ENCODE measurements around the gene ARFGEF2. TPM values are rescaled to one million over a fixed set of nuclear protein-coding genes. Genes with fewer than 3 reads are reported as not detected.
"Not testable (repeated sequence)": the region's sequence is repeated elsewhere in the genome, so short reads cannot be mapped to it uniquely, and the experiment has no call there.

ARFGEF2 gene
- total RNA-seq, 1 experiment from 2014 or later: 17.9 TPM

- H3K4me3 ChIP-seq (ENCODE audit: insufficient read depth, low read depth, low read length): no peak overlapping the region
- DNase-seq: no peak
- H3K36me3 ChIP-seq (replicated peaks; ENCODE audit: control insufficient read depth, insufficient read depth, low read length): no peaks in the 10 kb centered on the region
- H3K27me3 ChIP-seq (ENCODE audit: control insufficient read depth, insufficient read depth, low read length): no peaks in the 10 kb centered on the region
These were observed 7.6 kb downstream of the ARFGEF2 start for GRCh38 chr20:48928832-48929725.

- H3K36me3 ChIP-seq (replicated peaks; ENCODE audit: control insufficient read depth, insufficient read depth, low read length): no peaks in the 10 kb centered on the region
- H3K4me3 ChIP-seq (ENCODE audit: insufficient read depth, low read depth, low read length): no peak overlapping the region
- no peak for DNase-seq
- H3K27me3 ChIP-seq (ENCODE audit: control insufficient read depth, insufficient read depth, low read length): no peaks in the 10 kb centered on the region
These were observed 8.5 kb downstream of the ARFGEF2 start for GRCh38 chr20:48930035-48930434.

- DNase-seq: no peak
- Histone ChIP-seq H3K4me3 (ENCODE audit: insufficient read depth, low read depth, low read length) (no peak overlapping the region), H3K36me3 (replicated peaks; ENCODE audit: control insufficient read depth, insufficient read depth, low read length) (no peaks in the 10 kb centered on the region), H3K27me3 (ENCODE audit: control insufficient read depth, insufficient read depth, low read length) (no peaks in the 10 kb centered on the region)
These were observed 9.4 kb downstream of the ARFGEF2 start for GRCh38 chr20:48930878-48931277.

- H3K4me3 ChIP-seq (ENCODE audit: insufficient read depth, low read depth, low read length): no peak overlapping the region
- no peaks in the 10 kb centered on the region for H3K36me3 ChIP-seq (replicated peaks; ENCODE audit: control insufficient read depth, insufficient read depth, low read length)
- H3K27me3 ChIP-seq (ENCODE audit: control insufficient read depth, insufficient read depth, low read length): no peaks in the 10 kb centered on the region
- no peak for DNase-seq
These were observed 10.2 kb downstream of the ARFGEF2 start for GRCh38 chr20:48931527-48932374.

- Histone ChIP-seq H3K27me3 (ENCODE audit: control insufficient read depth, insufficient read depth, low read length) (no peaks in the 10 kb centered on the region), H3K4me3 (ENCODE audit: insufficient read depth, low read depth, low read length) (no peak overlapping the region), H3K36me3 (replicated peaks; ENCODE audit: control insufficient read depth, insufficient read depth, low read length) (no peaks in the 10 kb centered on the region)
- no peak for DNase-seq
These were observed 10.9 kb downstream of the ARFGEF2 start for GRCh38 chr20:48932375-48932941.

GRCh38 chr20:48933017-48933766, 11.7 kb downstream of the ARFGEF2 start:
- Histone ChIP-seq H3K4me3 (ENCODE audit: insufficient read depth, low read depth, low read length) (no peak overlapping the region), H3K36me3 (replicated peaks; ENCODE audit: control insufficient read depth, insufficient read depth, low read length) (no peaks in the 10 kb centered on the region)
- DNase-seq: no peak

GRCh38 chr20:48934273-48934877, 12.9 kb downstream of the ARFGEF2 start:
- H3K27me3 ChIP-seq (ENCODE audit: control insufficient read depth, insufficient read depth, low read length); DNase-seq; H3K36me3 ChIP-seq (replicated peaks; ENCODE audit: control insufficient read depth, insufficient read depth, low read length); H3K4me3 ChIP-seq (ENCODE audit: insufficient read depth, low read depth, low read length): not testable (repeated sequence)

More at GRCh38 chr20:48933017-48933766, 11.7 kb downstream of the ARFGEF2 start:
- H3K27me3 ChIP-seq (ENCODE audit: control insufficient read depth, insufficient read depth, low read length): no peaks in the 10 kb centered on the region

GRCh38 chr20:48934966-48935365, 13.5 kb downstream of the ARFGEF2 start:
- DNase-seq; H3K36me3 ChIP-seq (replicated peaks; ENCODE audit: control insufficient read depth, insufficient read depth, low read length); H3K27me3 ChIP-seq (ENCODE audit: control insufficient read depth, insufficient read depth, low read length); H3K4me3 ChIP-seq (ENCODE audit: insufficient read depth, low read depth, low read length): not testable (repeated sequence)

- H3K36me3 ChIP-seq (replicated peaks; ENCODE audit: control insufficient read depth, insufficient read depth, low read length); H3K4me3 ChIP-seq (ENCODE audit: insufficient read depth, low read depth, low read length); DNase-seq; H3K27me3 ChIP-seq (ENCODE audit: control insufficient read depth, insufficient read depth, low read length): not testable (repeated sequence)
These were observed 14.7 kb downstream of the ARFGEF2 start for GRCh38 chr20:48936178-48936577.

GRCh38 chr20:48937674-48938073, 16.2 kb downstream of the ARFGEF2 start:
- no peaks in the 10 kb centered on the region; the same call in 1 of the 2 replicates for H3K36me3 ChIP-seq (replicated peaks; ENCODE audit: control insufficient read depth, insufficient read depth, low read length)
- H3K4me3 ChIP-seq (ENCODE audit: insufficient read depth, low read depth, low read length): no peak overlapping the region
- no peak for DNase-seq
- no peaks in the 10 kb centered on the region for H3K27me3 ChIP-seq (ENCODE audit: control insufficient read depth, insufficient read depth, low read length)

GRCh38 chr20:48938670-48939069, 17.2 kb downstream of the ARFGEF2 start:
- H3K4me3 ChIP-seq (ENCODE audit: insufficient read depth, low read depth, low read length): no peak overlapping the region
- no peaks in the 10 kb centered on the region; the same call in 1 of the 2 replicates for H3K36me3 ChIP-seq (replicated peaks; ENCODE audit: control insufficient read depth, insufficient read depth, low read length)
- DNase-seq: no peak
- no peaks in the 10 kb centered on the region for H3K27me3 ChIP-seq (ENCODE audit: control insufficient read depth, insufficient read depth, low read length)

- H3K36me3 ChIP-seq (replicated peaks; ENCODE audit: control insufficient read depth, insufficient read depth, low read length): no peaks in the 10 kb centered on the region; the same call in 1 of the 2 replicates
These were observed 18.7 kb downstream of the ARFGEF2 start for GRCh38 chr20:48940170-48940569.

GRCh38 chr20:48941467-48941866, 20.0 kb downstream of the ARFGEF2 start:
- no peaks in the 10 kb centered on the region for H3K27me3 ChIP-seq (ENCODE audit: control insufficient read depth, insufficient read depth, low read length)
- H3K36me3 ChIP-seq (replicated peaks; ENCODE audit: control insufficient read depth, insufficient read depth, low read length): no peaks in the 10 kb centered on the region; the same call in 1 of the 2 replicates
- DNase-seq: no peak
- no peak overlapping the region for H3K4me3 ChIP-seq (ENCODE audit: insufficient read depth, low read depth, low read length)

More at GRCh38 chr20:48940170-48940569, 18.7 kb downstream of the ARFGEF2 start:
- no peak for DNase-seq
- Histone ChIP-seq H3K4me3 (ENCODE audit: insufficient read depth, low read depth, low read length) (no peak overlapping the region), H3K27me3 (ENCODE audit: control insufficient read depth, insufficient read depth, low read length) (no peaks in the 10 kb centered on the region)

Measured in H7 (cell line).